GM21717 (cell line): ENCODE measurements around the gene GMPS.
"Not testable (repeated sequence)": the region's sequence is repeated elsewhere in the genome, so short reads cannot be mapped to it uniquely, and the experiment has no call there.

Experiments used
- ATAC-seq: cut with Tn5 transposase; IDR thresholded peaks from one replicate; pipeline ENCODE4 v1.9.1; 2021; ENCODE audit warnings: mild to moderate bottlenecking, moderate library complexity; ENCODE audit not compliant: unreplicated experiment

Gene GMPS

GRCh38 chr3:155870133-155870944, at the start of gene GMPS:
TSS of gene GMPS (plus strand) at chr3:155870650. CDS start at chr3:155870871, 221 bp downstream.
- ATAC-seq: peak; percentile 93

GRCh38 chr3:155828490-155829098, 41.9 kb upstream of the GMPS start:
- not testable (repeated sequence) for ATAC-seq

GRCh38 chr3:155835341-155836071, 34.9 kb upstream of the GMPS start:
- ATAC-seq: no peak

- no peak for ATAC-seq
These were observed 26.9 kb upstream of the GMPS start for GRCh38 chr3:155843569-155843968.

- no peak for ATAC-seq
These were observed 24.3 kb upstream of the GMPS start for GRCh38 chr3:155846119-155846518.

- ATAC-seq: no peak
These were observed 22.5 kb upstream of the GMPS start for GRCh38 chr3:155847993-155848392.

- ATAC-seq: not testable (repeated sequence)
These were observed 21.0 kb upstream of the GMPS start for GRCh38 chr3:155849404-155849803.

GRCh38 chr3:155852341-155852740, 18.1 kb upstream of the GMPS start:
- no peak for ATAC-seq

- peak; percentile 10 for ATAC-seq
These were observed 17.0 kb upstream of the GMPS start for GRCh38 chr3:155853214-155854140.

- ATAC-seq: peak; percentile 97
These were observed 16.1 kb upstream of the GMPS start, which contains the start of gene SLC33A1 for GRCh38 chr3:155854141-155854940. TSS of gene SLC33A1 (minus strand) at chr3:155854427. CDS start at chr3:155853997, 430 bp downstream.

- ATAC-seq: no peak
These were observed 10.6 kb upstream of the GMPS start for GRCh38 chr3:155859859-155860258.

GRCh38 chr3:155860424-155860823, 10.0 kb upstream of the GMPS start:
- ATAC-seq: not testable (repeated sequence)

- ATAC-seq: no peak
These were observed 8.8 kb upstream of the GMPS start for GRCh38 chr3:155861476-155862183.

GRCh38 chr3:155862290-155862982, 8.0 kb upstream of the GMPS start:
- not testable (repeated sequence) for ATAC-seq

GRCh38 chr3:155863072-155863784, 7.2 kb upstream of the GMPS start:
- no peak for ATAC-seq

- no peak for ATAC-seq
These were observed 759 bp upstream of the GMPS start for GRCh38 chr3:155869691-155870090.

GRCh38 chr3:155870945-155871745, 695 bp downstream of the GMPS start:
- ATAC-seq: peak; percentile 22
